Measurements from ENCODE around the gene CDC34.

- TF ChIP-seq SPI1 (IDR thresholded peaks at IDR 0.05; ENCODE audit: borderline replicate concordance, low read depth) = peak; percentile 9; the same call in 1 of the 2 replicates
- TF ChIP-seq POLR2AphosphoS5 (IDR thresholded peaks at IDR 0.05; ENCODE audit: low read depth) = no peak; the same call in 1 of the 2 replicates
- TF ChIP-seq CTCF (IDR thresholded peaks at IDR 0.05; ENCODE audit: insufficient read depth, low read length) = no peak
- no peak for TF ChIP-seq GABPA (IDR thresholded peaks at IDR 0.05; ENCODE audit: low read depth)
- no peak for TF ChIP-seq REST (IDR thresholded peaks at IDR 0.05; ENCODE audit: insufficient replicate concordance, low read depth)
Observed at GRCh38 chr19:571566-571974, 40.0 kb downstream of the CDC34 start.
